Heart left ventricle (tissue), 13 donors: ENCODE data around the gene DNER.

Experiments used
- CTCF ChIP-seq, 12 donors: fragments of 200-600 bp; sonication (generic) in 4 of 12; IDR thresholded peaks; one replicate each; pipeline versions ENCODE4 v1.5.0 to v1.8.0; 2018 to 2022; ENCODE audit warnings: antibody characterized with exemption in 12 of 12, mild to moderate bottlenecking in 5 of 12
- POLR2A ChIP-seq, 2 donors: fragments of 450-650 bp; IDR thresholded peaks; one replicate each; pipeline ENCODE4 v1.6.1; 2017; ENCODE audit warnings: antibody characterized with exemption in 2 of 2, mild to moderate bottlenecking in 2 of 2, moderate library complexity in 2 of 2
- donor health status: ischemic (EF 13 %, LVEDD 7.1; RV severe dilation, severe dysfunction).
- donor health status: DM: no; HTN: yes; CAD: no.
- donor health status: DM: no; HTN: no; CAD: no.
- donor health status: ischemic (EF 25% LVEDD 6.9; RV normal size, moderate dysfunction).
- donor health status: ischemic (EF 25% LVEDD 5.7; RV mildly dilated, moderate dysfunction).
- donor health status: ischemic (EF 35%, LVEDD 5.7; RV mildly dilated, moderate dysfunction).
- donor health status: nonischemic (EF 11% LVEDD 7.7; RV severe dilation, severe dysfunction).
- donor health status: DM: yes; HTN: yes; CAD: no.
- donor health status: PGD.
- donor health status: ischemic (EF 29% LVEDD 5.4; RV normal size, mild dysfunction).
- donor health status: nonischemic (EF 23%, LVEDD 6.1; RV moderate dilation, normal function).

DNA sequence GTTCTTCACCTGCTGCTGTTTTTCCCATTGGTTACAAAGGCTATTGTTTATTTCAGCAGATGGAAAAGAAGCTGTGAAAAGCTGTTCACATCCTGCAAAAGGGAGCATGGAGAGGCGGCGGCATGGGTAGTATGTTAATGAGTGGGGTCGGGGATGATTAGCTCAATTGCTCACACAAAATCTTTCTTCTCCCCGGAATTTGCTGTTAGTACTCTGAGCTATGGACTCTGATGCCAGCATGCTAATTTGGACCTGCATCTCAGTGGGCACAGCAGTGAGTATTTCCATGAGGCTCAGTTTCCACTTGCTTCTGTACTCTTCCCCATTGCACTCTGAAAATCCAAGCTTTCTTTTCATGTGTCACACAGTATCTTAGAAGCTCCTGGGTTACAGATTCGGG, 61.6 kb downstream of the DNER start:
- TF ChIP-seq CTCF (IDR thresholded peaks at IDR 0.05) (no peak), POLR2A (IDR thresholded peaks at IDR 0.05) (no peak)
